Stimulated activated effector memory CD8-positive, alpha-beta T cell treated with anti-CD3 and anti-CD28 coated beads, Interleukin-12 subunit alpha, Interleukin-12 subunit beta, amount 100 ng/mL, for 72 hours (primary cell): ENCODE results near the gene STK32B.

Source experiments
- ATAC-seq: fragments of 150-1000 bp; cut with Tn5 transposase; 2 replicates; pipeline ENCODE4 v1.10.0; 2021
- DNase-seq, 2 donors: peaks; one replicate each; pipeline ENCODE4 v3.0.0; 2021 to 2022; ENCODE audit warnings: low spot score in 2 of 2
- H3K27ac Mint-ChIP-seq: one replicate; pipeline ENCODE4 v1.8.0; 2022; ENCODE audit warnings: mild to moderate bottlenecking, mixed read lengths
- H3K36me3 Mint-ChIP-seq: one replicate; pipeline ENCODE4 v1.8.0; 2022; ENCODE audit warnings: mild to moderate bottlenecking, mixed read lengths
- H3K4me1 Mint-ChIP-seq: one replicate; pipeline ENCODE4 v1.8.0; 2022; ENCODE audit warnings: mixed read lengths
- H3K4me3 Mint-ChIP-seq: one replicate; pipeline ENCODE4 v1.8.0; 2022; ENCODE audit warnings: mild to moderate bottlenecking, mixed read lengths
- H3K9me3 Mint-ChIP-seq: one replicate; pipeline ENCODE4 v1.8.0; 2022; ENCODE audit warnings: mixed read lengths

STK32B gene

GRCh38 chr4:5385741-5386311, 334.5 kb downstream of the STK32B start:
- no peak for ATAC-seq
- H3K4me1 Mint-ChIP-seq: no peaks in the 10 kb centered on the region
- peaks cover 3% of the 10 kb centered on the region for H3K9me3 Mint-ChIP-seq
- no peak overlapping the region for H3K27ac Mint-ChIP-seq
- H3K4me3 Mint-ChIP-seq: no peak overlapping the region
- H3K36me3 Mint-ChIP-seq: no peaks in the 10 kb centered on the region
- DNase-seq: no peak

GRCh38 chr4:5386921-5387320, 335.6 kb downstream of the STK32B start:
- ATAC-seq (no peak), DNase-seq (no peak)
- Mint-ChIP-seq H3K9me3 (peaks cover 3% of the 10 kb centered on the region), H3K4me1 (no peaks in the 10 kb centered on the region), H3K27ac (no peak overlapping the region), H3K4me3 (no peak overlapping the region), H3K36me3 (no peaks in the 10 kb centered on the region)

DNA sequence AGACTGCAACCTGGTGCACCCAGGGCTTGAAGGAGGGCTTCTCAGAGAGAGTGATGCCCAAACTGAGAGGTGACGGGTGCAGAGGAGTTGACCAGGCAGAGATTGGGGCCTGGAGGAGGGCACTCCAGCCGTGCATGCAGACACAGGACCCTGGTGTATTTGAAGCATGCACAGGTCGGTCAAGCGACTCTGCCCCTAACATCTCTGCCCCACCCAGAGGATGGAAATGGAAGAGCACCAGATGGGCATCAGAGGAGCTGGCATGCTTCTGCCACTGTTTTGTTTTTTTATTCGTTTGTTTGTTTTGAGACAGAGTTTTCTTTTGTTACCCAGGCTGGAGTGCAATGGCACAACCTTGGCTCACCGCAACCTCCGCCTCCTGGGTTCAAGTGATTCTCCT, 336.2 kb downstream of the STK32B start:
- H3K27ac Mint-ChIP-seq: no peak overlapping the region
- DNase-seq (no peak), ATAC-seq (no peak)
- peaks cover 3% of the 10 kb centered on the region for H3K9me3 Mint-ChIP-seq
- no peaks in the 10 kb centered on the region for H3K36me3 Mint-ChIP-seq
- no peaks in the 10 kb centered on the region for H3K4me1 Mint-ChIP-seq
- no peak overlapping the region for H3K4me3 Mint-ChIP-seq

- Mint-ChIP-seq H3K27ac (no peak overlapping the region), H3K9me3 (peaks cover 3% of the 10 kb centered on the region), H3K4me3 (no peak overlapping the region), H3K4me1 (no peaks in the 10 kb centered on the region), H3K36me3 (no peaks in the 10 kb centered on the region)
- no peak for ATAC-seq
- no peak for DNase-seq
Observed at GRCh38 chr4:5389756-5390310, 338.6 kb downstream of the STK32B start.

DNA sequence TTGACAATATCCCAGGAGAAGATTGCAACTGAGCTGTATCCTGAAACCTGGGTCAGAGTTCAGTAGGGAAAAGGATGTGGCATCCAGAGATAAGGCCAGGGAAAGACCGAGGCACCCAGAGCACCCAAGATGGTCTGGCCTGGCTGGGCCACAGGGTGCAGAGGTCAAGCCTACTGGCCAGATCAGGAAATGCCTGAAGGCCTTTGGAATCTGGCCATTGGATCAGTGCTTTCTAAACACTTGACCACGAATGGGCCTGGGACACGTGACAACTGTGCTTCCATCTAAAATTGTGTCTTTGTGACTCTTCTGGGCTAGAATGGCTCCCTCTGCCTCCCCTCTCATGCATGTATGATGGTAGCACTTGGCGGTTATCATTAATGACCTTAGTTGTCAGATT, 340.2 kb downstream of the STK32B start:
- no peak for DNase-seq
- H3K9me3 Mint-ChIP-seq: no peaks in the 10 kb centered on the region

DNA sequence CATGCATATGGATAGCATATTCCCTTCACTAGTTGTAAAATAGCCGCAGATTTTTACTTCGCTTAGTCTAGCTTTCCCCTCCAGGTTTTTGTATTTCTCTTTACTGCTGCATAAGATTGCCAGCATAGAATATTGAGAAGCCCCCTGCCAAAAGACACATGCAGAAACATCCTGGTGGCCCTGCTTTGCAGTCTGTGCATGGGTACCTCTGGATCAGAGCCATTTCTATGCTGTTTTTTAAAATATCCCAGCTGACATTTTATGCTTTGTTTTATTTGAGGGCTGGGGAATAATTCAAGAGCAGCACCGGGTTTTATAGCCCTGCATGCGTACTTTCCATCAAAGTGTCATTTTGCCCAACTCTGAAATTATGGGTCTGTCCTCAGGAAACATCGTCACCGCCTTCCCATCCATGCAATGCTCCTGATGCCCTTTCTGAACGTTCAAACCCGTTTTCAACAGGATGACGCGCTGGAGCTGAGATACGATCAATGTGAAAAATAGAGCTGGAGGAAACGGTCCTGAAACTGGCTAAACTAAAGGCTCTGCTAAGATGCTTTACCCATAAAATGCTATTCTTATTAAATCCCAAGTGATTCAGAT, 342.7 kb downstream of the STK32B start:
- Mint-ChIP-seq H3K27ac (no peak overlapping the region), H3K9me3 (no peaks in the 10 kb centered on the region), H3K36me3 (no peaks in the 10 kb centered on the region), H3K4me1 (no peaks in the 10 kb centered on the region), H3K4me3 (no peak overlapping the region)
- no peak for DNase-seq
- no peak for ATAC-seq

More for the DNA sequence above, 340.2 kb downstream of the STK32B start:
- no peaks in the 10 kb centered on the region for H3K4me1 Mint-ChIP-seq
- no peak overlapping the region for H3K4me3 Mint-ChIP-seq
- no peak overlapping the region for H3K27ac Mint-ChIP-seq
- H3K36me3 Mint-ChIP-seq: no peaks in the 10 kb centered on the region
- no peak for ATAC-seq

- H3K4me3 Mint-ChIP-seq: no peak overlapping the region
- DNase-seq: no peak
- H3K27ac Mint-ChIP-seq: no peak overlapping the region
- no peaks in the 10 kb centered on the region for H3K36me3 Mint-ChIP-seq
- no peaks in the 10 kb centered on the region for H3K4me1 Mint-ChIP-seq
- H3K9me3 Mint-ChIP-seq: no peaks in the 10 kb centered on the region
- no peak for ATAC-seq
Observed at GRCh38 chr4:5395781-5396180, 344.5 kb downstream of the STK32B start.

GRCh38 chr4:5398056-5398455, 346.8 kb downstream of the STK32B start:
- no peak overlapping the region for H3K27ac Mint-ChIP-seq
- H3K4me1 Mint-ChIP-seq: no peaks in the 10 kb centered on the region
- H3K4me3 Mint-ChIP-seq: no peak overlapping the region
- ATAC-seq (no peak), DNase-seq (no peak)
- H3K36me3 Mint-ChIP-seq: no peaks in the 10 kb centered on the region
- no peaks in the 10 kb centered on the region for H3K9me3 Mint-ChIP-seq

DNA sequence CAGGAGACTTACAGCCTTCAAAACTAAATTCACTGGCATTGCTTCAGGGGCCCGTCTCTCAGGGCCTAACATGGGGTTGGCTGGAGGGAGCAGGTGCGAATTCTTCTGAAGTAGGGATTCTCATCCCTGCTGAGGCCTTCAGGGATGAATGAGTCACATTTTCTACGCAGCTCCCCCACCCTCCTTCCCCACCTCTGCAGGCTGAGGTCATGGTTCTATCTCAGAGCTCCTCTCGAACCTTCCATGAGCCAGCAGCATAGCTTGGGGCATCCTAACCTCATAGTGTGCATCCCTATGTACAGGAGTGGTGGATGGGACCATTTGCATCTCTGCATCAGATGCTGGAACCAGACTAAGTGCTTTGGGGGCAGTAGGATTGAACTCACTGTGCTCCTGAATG, 347.8 kb downstream of the STK32B start:
- no peak overlapping the region for H3K4me3 Mint-ChIP-seq
- ATAC-seq: no peak
- peaks cover 4% of the 10 kb centered on the region for H3K9me3 Mint-ChIP-seq
- DNase-seq: no peak
- no peak overlapping the region for H3K27ac Mint-ChIP-seq
- H3K36me3 Mint-ChIP-seq: no peaks in the 10 kb centered on the region
- no peaks in the 10 kb centered on the region for H3K4me1 Mint-ChIP-seq

DNA sequence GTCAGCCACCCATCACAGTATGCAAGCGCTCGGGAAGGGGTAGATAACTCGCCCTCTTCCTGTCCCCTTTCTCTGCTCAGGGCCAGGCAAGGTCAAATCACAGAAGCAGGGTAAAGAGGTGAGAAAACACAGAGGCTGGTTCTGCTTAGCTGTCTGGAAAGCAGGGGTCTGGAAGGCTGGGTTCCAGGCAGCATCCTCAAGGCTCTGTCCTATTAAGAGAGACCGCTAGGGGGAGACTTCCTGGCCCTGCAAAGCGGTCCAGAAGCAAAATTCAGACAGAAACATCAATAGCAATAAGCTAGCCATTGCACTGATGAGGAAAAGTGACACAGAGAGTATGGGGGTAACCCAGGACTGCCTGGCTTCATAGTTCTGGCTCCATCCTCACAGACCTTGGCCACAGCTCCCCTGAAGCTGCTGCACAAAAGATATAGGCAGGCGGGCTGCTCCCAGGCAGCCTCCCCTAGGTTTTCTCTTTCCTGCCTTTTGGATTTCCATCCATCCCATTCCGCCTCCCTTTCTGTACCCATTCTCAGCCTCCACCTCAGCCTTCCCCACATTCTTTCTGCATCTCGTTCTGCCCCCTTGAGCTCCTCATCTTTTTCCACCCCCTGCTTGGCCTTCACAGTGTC, 348.6 kb downstream of the STK32B start:
- H3K4me1 Mint-ChIP-seq: no peaks in the 10 kb centered on the region
- H3K36me3 Mint-ChIP-seq: no peaks in the 10 kb centered on the region
- H3K27ac Mint-ChIP-seq: no peak overlapping the region
- no peak overlapping the region for H3K4me3 Mint-ChIP-seq
- ATAC-seq: no peak
- peaks cover 4% of the 10 kb centered on the region for H3K9me3 Mint-ChIP-seq
- DNase-seq: no peak

GRCh38 chr4:5403746-5404497, 352.6 kb downstream of the STK32B start:
- Mint-ChIP-seq H3K4me1 (no peaks in the 10 kb centered on the region), H3K27ac (no peak overlapping the region), H3K36me3 (no peaks in the 10 kb centered on the region), H3K9me3 (peaks cover 9% of the 10 kb centered on the region), H3K4me3 (no peak overlapping the region)
- no peak for DNase-seq
- no peak for ATAC-seq

- Mint-ChIP-seq H3K4me3 (no peak overlapping the region), H3K27ac (no peak overlapping the region), H3K36me3 (no peaks in the 10 kb centered on the region), H3K9me3 (peaks cover 4% of the 10 kb centered on the region), H3K4me1 (no peaks in the 10 kb centered on the region)
- no peak for DNase-seq
- no peak for ATAC-seq
Observed at GRCh38 chr4:5409237-5409636, 358.0 kb downstream of the STK32B start.

DNA sequence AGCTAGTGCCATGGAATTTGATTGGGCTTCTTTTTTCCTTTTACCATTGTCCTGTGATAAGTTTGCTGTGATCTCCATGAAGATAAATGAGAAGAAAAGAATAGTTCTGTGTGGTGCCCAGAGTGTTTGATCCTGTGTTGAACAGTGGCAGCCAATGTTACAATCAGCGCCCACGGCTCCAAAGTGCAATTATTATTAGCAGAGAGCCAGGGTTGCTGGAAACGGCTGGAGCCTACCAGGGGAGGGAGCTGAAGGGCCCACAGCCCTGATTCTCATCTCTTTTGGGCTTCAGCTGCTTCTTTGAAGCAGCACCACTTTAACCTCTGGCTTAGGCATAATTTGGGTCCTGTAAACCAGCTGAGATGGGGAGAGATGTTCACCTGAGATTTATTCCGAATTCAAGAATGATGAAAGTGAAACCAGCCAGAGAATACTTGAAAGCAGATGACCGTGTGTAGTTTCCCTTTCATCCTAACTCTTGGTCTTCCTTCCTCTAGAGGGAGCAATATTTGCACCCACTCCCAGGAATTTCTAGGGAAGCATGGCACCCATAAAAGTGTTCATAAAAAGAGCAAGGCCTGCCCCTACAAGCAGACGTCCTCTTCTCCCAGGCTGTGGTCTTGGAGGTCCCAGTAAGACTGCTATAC, 358.8 kb downstream of the STK32B start:
- Mint-ChIP-seq H3K4me3 (no peak overlapping the region), H3K27ac (no peak overlapping the region), H3K9me3 (peaks cover 4% of the 10 kb centered on the region), H3K4me1 (no peaks in the 10 kb centered on the region), H3K36me3 (no peaks in the 10 kb centered on the region)
- ATAC-seq: no peak
- DNase-seq: no peak

DNA sequence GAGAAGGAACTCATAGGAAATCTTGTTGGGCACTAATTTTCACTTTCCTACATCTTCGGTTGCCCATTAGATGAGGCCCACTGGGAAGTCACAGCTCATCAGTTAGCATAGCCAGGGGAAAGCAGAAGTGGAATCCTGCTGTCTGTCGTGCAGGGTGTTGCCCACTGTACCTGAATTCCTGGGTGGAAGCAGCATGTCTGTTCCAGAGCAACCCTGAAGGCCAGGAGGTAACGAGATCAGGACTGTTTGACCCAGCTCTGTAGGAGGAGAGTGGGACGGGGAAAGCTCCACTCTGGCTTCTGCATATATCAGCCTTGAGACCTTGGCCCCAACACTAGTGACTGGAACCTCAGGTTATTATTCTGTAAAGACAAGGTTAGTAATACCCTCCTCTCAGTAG, 361.0 kb downstream of the STK32B start:
- ATAC-seq (no peak), DNase-seq (no peak)
- no peak overlapping the region for H3K27ac Mint-ChIP-seq
- H3K9me3 Mint-ChIP-seq: peaks cover 4% of the 10 kb centered on the region
- no peaks in the 10 kb centered on the region for H3K36me3 Mint-ChIP-seq
- H3K4me1 Mint-ChIP-seq: no peaks in the 10 kb centered on the region
- H3K4me3 Mint-ChIP-seq: no peak overlapping the region

GRCh38 chr4:5412751-5413150, 361.5 kb downstream of the STK32B start:
- no peak overlapping the region for H3K27ac Mint-ChIP-seq

More at GRCh38 chr4:5412751-5413150, 361.5 kb downstream of the STK32B start:
- Mint-ChIP-seq H3K36me3 (no peaks in the 10 kb centered on the region), H3K4me3 (no peak overlapping the region), H3K9me3 (peaks cover 8% of the 10 kb centered on the region), H3K4me1 (no peaks in the 10 kb centered on the region)
- DNase-seq (no peak), ATAC-seq (no peak)
